Measurements from ENCODE around the gene SERPINE1. TPM values are rescaled to one million over a fixed set of nuclear protein-coding genes. Genes with fewer than 3 reads are reported as not detected.
"Not testable (repeated sequence)": the region's sequence is repeated elsewhere in the genome, so short reads cannot be mapped to it uniquely, and the experiment has no call there.

The SERPINE1 gene
- total and polyA plus RNA-seq, 2 of the 4 experiments (the other 2 are of a cell fraction): 1,441 to 2,783 TPM

- H3K4me2 ChIP-seq (ENCODE audit: low read depth, low read length); POLR2A ChIA-PET (ENCODE audit: unreplicated experiment); H3K56ac ChIP-seq (ENCODE audit: extremely low read depth, insufficient read depth, low read length); H3K18ac ChIP-seq (ENCODE audit: low read depth, low read length); ATAC-seq (ENCODE audit: low read depth); DNase-seq; intact Hi-C loops (cut with micrococcal nuclease); H2AFZ ChIP-seq (replicated peaks; ENCODE audit: low read length, poor library complexity); H3K9me3 ChIP-seq (ENCODE audit: control insufficient read depth, insufficient read depth, low read length); H3K4me3 ChIP-seq (ENCODE audit: insufficient read depth, low read depth, low read length); dilution Hi-C loops (cut with HindIII; ENCODE audit: low sequenced_read_pairs, unreplicated experiment); H3K27ac ChIP-seq (ENCODE audit: insufficient read depth, low read length); H3K36me3 ChIP-seq (ENCODE audit: control insufficient read depth, insufficient read depth, low read length); H3K23ac ChIP-seq (ENCODE audit: low read depth, low read length); CTCF ChIA-PET; H4K20me1 ChIP-seq (ENCODE audit: insufficient read depth, low read length); H4K5ac ChIP-seq (ENCODE audit: low read depth, low read length); H3K9ac ChIP-seq (ENCODE audit: low read depth, low read length); H3K27me3 ChIP-seq (ENCODE audit: control insufficient read depth, insufficient read depth, low read length); BruUV-seq (replicated peaks): not testable (repeated sequence)
- peak overlapping the region; percentile 87 for H2BK20ac ChIP-seq (ENCODE audit: low read depth, low read length)
- H3K4me1 ChIP-seq (ENCODE audit: control insufficient read depth, insufficient read depth, low read length): peaks cover 23% of the 10 kb centered on the region
- peak overlapping the region; percentile 90 for H3K4ac ChIP-seq (ENCODE audit: low read depth, low read length)
- whole genome bisulfite sequencing, 2 experiments (ENCODE audit: extremely low coverage in 2 of 2, insufficient read length in 1 of 2): 100% methylated on average over 2 of the region's 10 CpGs; no CpG with 5 or more reads in 1 of the 2 experiments
- H2AK9ac ChIP-seq (replicated peaks; ENCODE audit: low read depth, low read length, poor library complexity): peak overlapping the region; percentile 84
- H2BK15ac ChIP-seq (ENCODE audit: low read depth, low read length): peak overlapping the region; percentile 91; the same call in 1 of the 3 replicates
- peak overlapping the region; percentile 54 for H2BK5ac ChIP-seq (ENCODE audit: low read depth, low read length, poor library complexity, severe bottlenecking)
- 0 out of 2 replicates have a peak overlapping the region, but pooled peaks have one; percentile 29 for H3K14ac ChIP-seq (replicated peaks; ENCODE audit: low read depth, low read length)
- peak overlapping the region; percentile 65 for H4K91ac ChIP-seq (ENCODE audit: insufficient read depth, low read depth, low read length)
- peaks cover 11 to 47% of the 10 kb centered on the region in 2 experiments; a peak in 3 of 4 replicates for H3K79me1 ChIP-seq (ENCODE audit: low read depth in 1 of 2, low read length in 2 of 2)
- peaks cover 18% of the 10 kb centered on the region for H3K9me1 ChIP-seq (ENCODE audit: insufficient read depth, low read length)
- H2BK120ac ChIP-seq (ENCODE audit: low read depth, low read length): peak overlapping the region; percentile 99
- in situ Hi-C loops (cut with MboI; ENCODE audit: low sequenced_read_pairs): loop anchor here (25.0 kb wide), 1 partner anchor 666 kb away; the partner anchor contains the start of genes MEPCE, PPP1R35 and ZCWPW1
- peak overlapping the region in 1 of 2 experiments; percentile 45; a peak in 1 of 4 replicates for H4K8ac ChIP-seq (ENCODE audit: low read depth in 2 of 2, low read length in 2 of 2)
- peak overlapping the region; percentile 95 for H2AK5ac ChIP-seq (ENCODE audit: low read depth, low read length)
Measured at GRCh38 chr7:101103701-101104100, 23.2 kb upstream of the SERPINE1 start.

Data from IMR-90 (cell line).